HL-60 (cell line): ENCODE results near the gene WNT7B.

Experiments
- GABPA ChIP-seq: IDR thresholded peaks from 2 replicates; pipeline ENCODE4 v1.6.1; 2012; ENCODE audit warnings: low read depth
- TF ChIP-seq, protein P1 (sequence below): IDR thresholded peaks from one replicate; pipeline ENCODE4 v1.5.1; 2011; ENCODE audit warnings: low read length, control low read depth, inconsistent platforms; ENCODE audit not compliant: insufficient read depth
- TF ChIP-seq, protein P2 (sequence below): IDR thresholded peaks from 2 replicates; pipeline ENCODE4 v1.6.1; 2012; ENCODE audit warnings: low read depth; ENCODE audit not compliant: insufficient replicate concordance

- TF ChIP-seq, protein P1, sequence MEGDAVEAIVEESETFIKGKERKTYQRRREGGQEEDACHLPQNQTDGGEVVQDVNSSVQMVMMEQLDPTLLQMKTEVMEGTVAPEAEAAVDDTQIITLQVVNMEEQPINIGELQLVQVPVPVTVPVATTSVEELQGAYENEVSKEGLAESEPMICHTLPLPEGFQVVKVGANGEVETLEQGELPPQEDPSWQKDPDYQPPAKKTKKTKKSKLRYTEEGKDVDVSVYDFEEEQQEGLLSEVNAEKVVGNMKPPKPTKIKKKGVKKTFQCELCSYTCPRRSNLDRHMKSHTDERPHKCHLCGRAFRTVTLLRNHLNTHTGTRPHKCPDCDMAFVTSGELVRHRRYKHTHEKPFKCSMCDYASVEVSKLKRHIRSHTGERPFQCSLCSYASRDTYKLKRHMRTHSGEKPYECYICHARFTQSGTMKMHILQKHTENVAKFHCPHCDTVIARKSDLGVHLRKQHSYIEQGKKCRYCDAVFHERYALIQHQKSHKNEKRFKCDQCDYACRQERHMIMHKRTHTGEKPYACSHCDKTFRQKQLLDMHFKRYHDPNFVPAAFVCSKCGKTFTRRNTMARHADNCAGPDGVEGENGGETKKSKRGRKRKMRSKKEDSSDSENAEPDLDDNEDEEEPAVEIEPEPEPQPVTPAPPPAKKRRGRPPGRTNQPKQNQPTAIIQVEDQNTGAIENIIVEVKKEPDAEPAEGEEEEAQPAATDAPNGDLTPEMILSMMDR = no peak
- TF ChIP-seq, protein P2, sequence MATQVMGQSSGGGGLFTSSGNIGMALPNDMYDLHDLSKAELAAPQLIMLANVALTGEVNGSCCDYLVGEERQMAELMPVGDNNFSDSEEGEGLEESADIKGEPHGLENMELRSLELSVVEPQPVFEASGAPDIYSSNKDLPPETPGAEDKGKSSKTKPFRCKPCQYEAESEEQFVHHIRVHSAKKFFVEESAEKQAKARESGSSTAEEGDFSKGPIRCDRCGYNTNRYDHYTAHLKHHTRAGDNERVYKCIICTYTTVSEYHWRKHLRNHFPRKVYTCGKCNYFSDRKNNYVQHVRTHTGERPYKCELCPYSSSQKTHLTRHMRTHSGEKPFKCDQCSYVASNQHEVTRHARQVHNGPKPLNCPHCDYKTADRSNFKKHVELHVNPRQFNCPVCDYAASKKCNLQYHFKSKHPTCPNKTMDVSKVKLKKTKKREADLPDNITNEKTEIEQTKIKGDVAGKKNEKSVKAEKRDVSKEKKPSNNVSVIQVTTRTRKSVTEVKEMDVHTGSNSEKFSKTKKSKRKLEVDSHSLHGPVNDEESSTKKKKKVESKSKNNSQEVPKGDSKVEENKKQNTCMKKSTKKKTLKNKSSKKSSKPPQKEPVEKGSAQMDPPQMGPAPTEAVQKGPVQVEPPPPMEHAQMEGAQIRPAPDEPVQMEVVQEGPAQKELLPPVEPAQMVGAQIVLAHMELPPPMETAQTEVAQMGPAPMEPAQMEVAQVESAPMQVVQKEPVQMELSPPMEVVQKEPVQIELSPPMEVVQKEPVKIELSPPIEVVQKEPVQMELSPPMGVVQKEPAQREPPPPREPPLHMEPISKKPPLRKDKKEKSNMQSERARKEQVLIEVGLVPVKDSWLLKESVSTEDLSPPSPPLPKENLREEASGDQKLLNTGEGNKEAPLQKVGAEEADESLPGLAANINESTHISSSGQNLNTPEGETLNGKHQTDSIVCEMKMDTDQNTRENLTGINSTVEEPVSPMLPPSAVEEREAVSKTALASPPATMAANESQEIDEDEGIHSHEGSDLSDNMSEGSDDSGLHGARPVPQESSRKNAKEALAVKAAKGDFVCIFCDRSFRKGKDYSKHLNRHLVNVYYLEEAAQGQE = no peak
- no peak for TF ChIP-seq GABPA
Observed at GRCh38 chr22:45972889-45973253, 4.1 kb downstream of the WNT7B start.
